Calu3 (cell line): Measurements from ENCODE around the gene ALCAM. TPM values are rescaled to one million over a fixed set of nuclear protein-coding genes. Genes with fewer than 3 reads are reported as not detected.

Experiments
- BruUV-seq: library from RNA; stranded (reverse); fragments of 400-500 nt; replicated peaks from 2 replicates; lab custom pipeline; 2021; lab: Mats Ljungman, UMichigan
- CTCF ChIA-PET: fragments of 300-600 bp; sonication (Branson Sonifier 250); formaldehyde crosslinking; loops from one replicate; lab custom pipeline; 2022; ENCODE audit warnings: antibody characterized with exemption; lab: Charles Lee
- DNase-seq: peaks from one replicate; pipeline ENCODE4 v3.0.0; 2022
- H3K27ac Mint-ChIP-seq: one replicate; pipeline ENCODE4 v1.8.0; 2022; ENCODE audit warnings: mixed read lengths; ENCODE audit not compliant: unreplicated experiment
- H3K27me3 Mint-ChIP-seq: one replicate; pipeline ENCODE4 v1.8.0; 2022; ENCODE audit warnings: mixed read lengths; ENCODE audit not compliant: unreplicated experiment
- H3K36me3 Mint-ChIP-seq: one replicate; pipeline ENCODE4 v1.8.0; 2022; ENCODE audit warnings: mild to moderate bottlenecking, moderate library complexity, mixed read lengths; ENCODE audit not compliant: insufficient read depth, unreplicated experiment
- H3K4me1 Mint-ChIP-seq: one replicate; pipeline ENCODE4 v1.8.0; 2022; ENCODE audit warnings: mild to moderate bottlenecking, low read depth, mixed read lengths; ENCODE audit not compliant: unreplicated experiment
- H3K4me3 Mint-ChIP-seq: one replicate; pipeline ENCODE4 v1.8.0; 2022; ENCODE audit warnings: mild to moderate bottlenecking, low read depth, moderate library complexity, mixed read lengths; ENCODE audit not compliant: unreplicated experiment
- H3K9me3 Mint-ChIP-seq: one replicate; pipeline ENCODE4 v1.8.0; 2022; ENCODE audit warnings: low read depth, mixed read lengths; ENCODE audit not compliant: unreplicated experiment
- CTCF ChIP-seq: fragments of 200-600 bp; IDR thresholded peaks from one replicate; pipeline ENCODE4 v1.8.0; 2022; ENCODE audit warnings: antibody characterized with exemption; ENCODE audit not compliant: unreplicated experiment
- intact Hi-C: fragments of 100-400 bp; cut with micrococcal nuclease; formaldehyde crosslinking; loops from one replicate; pipeline ENCODE4 v1.10.0; 2022; ENCODE audit not compliant: unreplicated experiment
- total RNA-seq: library from RNA; stranded (reverse); gene quantifications from 2 replicates; pipeline ENCODE4 v1.2.3, GENCODE V29; 2022

The ALCAM gene
- total RNA-seq, 1 experiment from 2014 or later, result 166 TPM

GRCh38 chr3:105324951-105325350, 41.8 kb upstream of the ALCAM start:
- intact Hi-C loops, result no loop called here
- BruUV-seq, result no TSS peak
- no peaks in the 10 kb centered on the region for H3K36me3 Mint-ChIP-seq
- no peak for DNase-seq
- no peak overlapping the region for H3K4me3 Mint-ChIP-seq
- CTCF ChIA-PET, result no interaction called here
- no peaks in the 10 kb centered on the region for H3K4me1 Mint-ChIP-seq
- no peaks in the 10 kb centered on the region for H3K9me3 Mint-ChIP-seq
- no peak for TF ChIP-seq CTCF
- no peaks in the 10 kb centered on the region for H3K27me3 Mint-ChIP-seq
- H3K27ac Mint-ChIP-seq, result no peak overlapping the region

GRCh38 chr3:105327662-105328337, 38.9 kb upstream of the ALCAM start:
- Mint-ChIP-seq H3K4me1 (no peaks in the 10 kb centered on the region), H3K27me3 (no peaks in the 10 kb centered on the region), H3K36me3 (no peaks in the 10 kb centered on the region), H3K27ac (no peak overlapping the region), H3K9me3 (no peaks in the 10 kb centered on the region), H3K4me3 (no peak overlapping the region)
- no TSS peak for BruUV-seq
- no peak for DNase-seq
- intact Hi-C loops, result no loop called here
- CTCF ChIA-PET, result no interaction called here
- no peak for TF ChIP-seq CTCF

GRCh38 chr3:105328338-105328730, 38.4 kb upstream of the ALCAM start:
- BruUV-seq, result no TSS peak
- intact Hi-C loops, result no loop called here
- Mint-ChIP-seq H3K27me3 (no peaks in the 10 kb centered on the region), H3K4me1 (no peaks in the 10 kb centered on the region), H3K27ac (no peak overlapping the region), H3K36me3 (no peaks in the 10 kb centered on the region), H3K9me3 (peaks cover 2% of the 10 kb centered on the region), H3K4me3 (no peak overlapping the region)
- CTCF ChIA-PET, result no interaction called here
- TF ChIP-seq CTCF, result no peak
- no peak for DNase-seq

- intact Hi-C loops, result no loop called here
- Mint-ChIP-seq H3K36me3 (no peaks in the 10 kb centered on the region), H3K27ac (no peak overlapping the region), H3K9me3 (peaks cover 2% of the 10 kb centered on the region), H3K4me3 (no peak overlapping the region), H3K27me3 (no peaks in the 10 kb centered on the region), H3K4me1 (no peaks in the 10 kb centered on the region)
- no peak for TF ChIP-seq CTCF
- no TSS peak for BruUV-seq
- DNase-seq, result no peak
- CTCF ChIA-PET, result no interaction called here
These were observed 33.7 kb upstream of the ALCAM start for GRCh38 chr3:105332961-105333360.
